HG02571 (cell line): Measurements from ENCODE around the gene ST6GALNAC3.
"Not testable (repeated sequence)": the region's sequence is repeated elsewhere in the genome, so short reads cannot be mapped to it uniquely, and the experiment has no call there.

Experiments used
- ATAC-seq: cut with Tn5 transposase; IDR thresholded peaks from one replicate; pipeline ENCODE4 v1.9.1; 2021; ENCODE audit warnings: mild to moderate bottlenecking, moderate library complexity; ENCODE audit not compliant: unreplicated experiment

Gene ST6GALNAC3

GRCh38 chr1:76070538-76070937 is 4.0 kb upstream of the ST6GALNAC3 start:
- ATAC-seq: no peak

GRCh38 chr1:76073481-76073880 is 1.1 kb upstream of the ST6GALNAC3 start:
- no peak for ATAC-seq

GRCh38 chr1:76075188-76075489 is 593 bp downstream of the ST6GALNAC3 start:
- no peak for ATAC-seq

GRCh38 chr1:76075877-76076276 is 1.3 kb downstream of the ST6GALNAC3 start:
- no peak for ATAC-seq

- ATAC-seq: no peak
These were observed 5.1 kb downstream of the ST6GALNAC3 start for GRCh38 chr1:76079475-76080227.

GRCh38 chr1:76080552-76081079 is 6.1 kb downstream of the ST6GALNAC3 start:
- no peak for ATAC-seq

GRCh38 chr1:76082062-76082461 is 7.5 kb downstream of the ST6GALNAC3 start:
- ATAC-seq: no peak

GRCh38 chr1:76083189-76083588 is 8.6 kb downstream of the ST6GALNAC3 start:
- no peak for ATAC-seq

- ATAC-seq: no peak
These were observed 9.6 kb downstream of the ST6GALNAC3 start for GRCh38 chr1:76084029-76084627.

- no peak for ATAC-seq
These were observed 10.1 kb downstream of the ST6GALNAC3 start for GRCh38 chr1:76084685-76085084.

GRCh38 chr1:76086109-76086508 is 11.6 kb downstream of the ST6GALNAC3 start:
- no peak for ATAC-seq

GRCh38 chr1:76086597-76086996 is 12.1 kb downstream of the ST6GALNAC3 start:
- ATAC-seq: no peak

- ATAC-seq: no peak
These were observed 16.0 kb downstream of the ST6GALNAC3 start for GRCh38 chr1:76090283-76091203.

GRCh38 chr1:76092812-76093211 is 18.3 kb downstream of the ST6GALNAC3 start:
- ATAC-seq: no peak

GRCh38 chr1:76093522-76094312 is 19.2 kb downstream of the ST6GALNAC3 start:
- no peak for ATAC-seq

GRCh38 chr1:76095802-76096201 is 21.3 kb downstream of the ST6GALNAC3 start:
- no peak for ATAC-seq

- not testable (repeated sequence) for ATAC-seq
These were observed 22.5 kb downstream of the ST6GALNAC3 start for GRCh38 chr1:76097064-76097463.

- no peak for ATAC-seq
These were observed 24.3 kb downstream of the ST6GALNAC3 start for GRCh38 chr1:76098845-76099244.

- no peak for ATAC-seq
These were observed 27.0 kb downstream of the ST6GALNAC3 start for GRCh38 chr1:76101548-76101947.

- ATAC-seq: no peak
These were observed 27.5 kb downstream of the ST6GALNAC3 start for GRCh38 chr1:76102046-76102445.

GRCh38 chr1:76103034-76103433 is 28.5 kb downstream of the ST6GALNAC3 start:
- no peak for ATAC-seq
